ENCODE measurements around the gene ANKK1.

ANKK1 gene

DNA sequence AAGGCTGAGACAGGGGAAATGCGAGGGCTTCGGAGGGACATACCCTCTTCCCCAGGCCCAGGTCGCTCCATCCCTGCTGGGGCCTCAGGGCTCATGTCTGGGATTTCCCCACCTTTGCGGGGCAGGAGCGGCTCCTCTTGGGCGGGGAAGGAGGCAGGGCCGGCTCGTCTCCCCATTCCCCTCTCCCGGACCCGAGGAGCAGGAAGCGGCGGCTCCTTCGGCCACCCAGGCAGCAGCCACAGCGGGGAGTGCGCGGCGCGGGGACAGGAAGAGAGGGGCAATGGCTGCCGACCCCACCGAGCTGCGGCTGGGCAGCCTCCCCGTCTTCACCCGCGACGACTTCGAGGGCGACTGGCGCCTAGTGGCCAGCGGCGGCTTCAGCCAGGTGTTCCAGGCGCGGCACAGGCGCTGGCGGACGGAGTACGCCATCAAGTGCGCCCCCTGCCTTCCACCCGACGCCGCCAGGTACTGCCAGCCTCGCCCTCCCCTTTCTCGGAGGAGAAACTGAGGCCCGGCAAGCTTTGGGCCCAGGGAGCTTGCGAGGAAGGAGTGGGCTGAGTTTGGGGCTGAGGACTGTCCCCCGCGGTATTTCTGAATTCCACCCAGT, at the start of gene ANKK1:
ANKK1 (plus strand) TSS at position 175 of the 607 bp plus-strand sequence; CDS start at position 281, 106 bp downstream.
- DNase-seq, result no peak

DNA sequence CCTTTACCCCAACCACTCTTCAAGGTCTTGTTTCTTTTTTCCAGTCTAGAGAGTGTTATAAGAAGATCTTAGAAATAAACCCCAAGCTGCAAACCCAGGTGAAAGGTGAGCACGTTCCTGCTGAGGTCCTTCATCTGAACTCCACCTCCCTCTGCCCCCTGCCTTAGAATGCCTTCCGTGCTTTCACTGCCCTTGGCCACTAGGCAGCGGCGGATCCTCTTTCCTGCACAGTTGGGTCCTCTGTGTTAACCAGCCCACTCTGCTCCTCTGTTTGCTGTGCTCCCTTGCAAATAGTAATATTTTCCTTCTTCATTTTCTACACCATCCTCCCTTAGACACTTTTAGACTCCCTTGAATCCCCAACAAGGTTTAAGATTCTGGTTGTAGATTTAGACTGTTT, 48.8 kb upstream of the ANKK1 start:
- no peak for DNase-seq

GRCh38 chr11:113339929-113340589, 47.5 kb upstream of the ANKK1 start:
- DNase-seq, result no peak

- DNase-seq, result no peak
Measured at GRCh38 chr11:113341388-113342165, 46.0 kb upstream of the ANKK1 start.

GRCh38 chr11:113345978-113346377, 41.6 kb upstream of the ANKK1 start:
- no peak for DNase-seq

DNA sequence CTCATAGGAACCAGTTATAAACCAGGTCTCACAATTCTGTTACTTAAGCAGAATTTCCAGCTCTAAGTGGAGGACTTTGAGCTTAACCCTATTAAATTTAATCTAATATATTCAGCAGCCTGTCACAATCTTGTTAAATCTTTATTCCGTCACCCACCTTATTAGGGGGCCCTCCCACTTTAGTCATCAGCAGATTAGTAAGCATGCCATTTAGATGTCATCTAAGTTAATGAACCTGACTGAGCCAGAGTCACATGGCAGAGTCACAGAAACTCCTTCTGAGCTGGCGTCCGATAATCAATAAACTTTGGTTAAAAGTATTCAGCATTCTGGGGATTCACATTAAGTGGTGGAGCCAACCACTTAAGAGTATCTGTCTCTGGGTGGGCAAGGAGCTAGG, 38.1 kb upstream of the ANKK1 start:
- no peak for DNase-seq

DNA sequence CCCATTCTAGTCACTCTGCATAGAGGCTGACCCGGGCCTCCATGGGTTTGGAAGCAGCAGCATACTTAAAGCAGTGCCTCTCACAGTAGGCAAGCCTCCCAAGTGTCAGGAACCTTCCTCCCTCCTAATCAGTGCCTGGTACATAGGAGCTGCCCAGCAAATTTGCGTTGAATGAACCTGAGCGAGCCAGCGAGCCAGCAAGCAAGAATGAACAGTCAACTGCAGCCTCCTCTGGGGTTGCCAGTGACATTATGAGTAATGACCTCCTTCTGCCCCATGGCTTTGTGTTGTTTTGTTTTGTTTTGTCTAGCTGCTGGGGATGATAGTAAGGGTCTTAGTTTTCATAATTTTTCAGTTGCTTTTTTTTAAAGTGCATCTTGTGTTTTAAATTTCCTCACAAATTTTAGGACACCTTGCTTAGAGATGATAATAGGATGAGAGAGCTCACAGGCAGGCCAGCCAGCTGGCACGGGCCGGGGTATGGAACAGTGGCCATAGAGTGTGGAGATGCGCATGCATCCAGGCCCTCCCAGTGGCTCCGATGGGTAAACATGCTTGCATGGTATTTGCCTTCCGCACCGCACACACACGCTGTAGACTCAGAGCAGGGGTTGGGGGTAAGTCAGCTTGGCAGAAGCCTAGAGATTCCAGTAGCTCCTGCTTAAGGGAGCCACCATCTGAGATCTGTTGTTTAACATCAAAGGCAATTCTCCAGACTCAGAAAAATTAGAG, 37.1 kb upstream of the ANKK1 start:
- DNase-seq, result no peak

GRCh38 chr11:113351068-113351450, 36.5 kb upstream of the ANKK1 start:
- no peak for DNase-seq

- DNase-seq, result no peak
Measured at GRCh38 chr11:113351480-113351879, 36.1 kb upstream of the ANKK1 start.

DNA sequence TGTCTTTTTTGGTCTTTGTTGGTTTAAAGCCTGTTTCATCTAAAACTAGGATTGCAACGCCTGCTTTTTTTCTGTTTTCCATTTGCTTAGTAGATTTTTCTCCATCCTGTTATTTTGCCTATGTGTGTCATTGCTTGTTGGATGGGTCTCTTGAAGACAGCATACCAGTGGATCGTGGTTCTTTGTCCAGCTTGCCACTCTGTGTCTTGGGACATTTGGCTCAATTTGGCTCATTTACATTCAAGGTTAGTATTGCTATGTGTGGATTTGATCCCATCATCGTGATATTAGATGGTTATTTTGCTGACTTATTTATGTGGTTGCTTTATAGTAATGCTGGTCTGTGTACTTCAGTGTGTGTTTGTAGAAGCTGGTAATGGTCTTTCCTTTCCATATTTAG, 31.4 kb upstream of the ANKK1 start:
- no peak for DNase-seq

- no peak for DNase-seq
Measured at GRCh38 chr11:113363406-113363805, 24.2 kb upstream of the ANKK1 start.

GRCh38 chr11:113363996-113364641, 23.5 kb upstream of the ANKK1 start:
- no peak for DNase-seq

DNA sequence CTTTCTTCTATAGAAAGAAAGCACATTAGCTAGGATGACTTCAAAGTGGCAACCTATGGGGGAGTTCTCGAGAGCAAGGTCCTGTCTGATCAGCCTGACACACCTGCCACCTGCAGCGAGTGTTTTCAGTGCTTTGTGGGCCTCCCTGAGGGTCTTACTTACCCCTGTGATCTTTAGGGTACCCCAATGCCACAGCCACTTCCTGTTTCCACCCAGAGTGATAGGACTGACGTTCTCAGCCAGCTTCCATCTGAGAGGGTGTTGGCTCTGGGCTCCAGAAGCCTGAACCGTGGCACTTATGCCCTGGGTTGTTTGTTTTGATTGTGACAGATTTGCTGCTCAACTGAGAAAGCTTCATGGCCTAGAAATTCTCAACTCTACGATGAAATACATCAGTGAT, 21.7 kb upstream of the ANKK1 start:
- no peak for DNase-seq

DNA sequence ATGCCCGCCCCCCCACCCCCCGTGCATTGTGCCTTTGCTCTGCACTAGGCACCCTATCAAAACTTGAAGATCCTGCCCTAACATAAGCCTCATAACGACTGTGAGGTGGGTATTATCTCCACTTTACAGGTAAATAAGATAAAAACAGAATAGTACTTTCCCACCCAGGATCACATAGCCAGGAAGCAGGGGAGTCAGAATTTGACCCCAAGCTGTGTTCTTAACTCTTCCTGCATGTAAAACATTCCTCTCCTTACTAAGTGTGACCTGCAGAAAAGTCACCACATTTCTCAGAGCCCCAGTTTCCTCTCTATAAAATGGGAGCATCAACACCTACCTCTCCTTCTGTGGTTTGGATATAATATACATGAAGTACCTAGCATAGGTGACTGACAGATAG, 18.2 kb upstream of the ANKK1 start:
- DNase-seq, result no peak

DNA sequence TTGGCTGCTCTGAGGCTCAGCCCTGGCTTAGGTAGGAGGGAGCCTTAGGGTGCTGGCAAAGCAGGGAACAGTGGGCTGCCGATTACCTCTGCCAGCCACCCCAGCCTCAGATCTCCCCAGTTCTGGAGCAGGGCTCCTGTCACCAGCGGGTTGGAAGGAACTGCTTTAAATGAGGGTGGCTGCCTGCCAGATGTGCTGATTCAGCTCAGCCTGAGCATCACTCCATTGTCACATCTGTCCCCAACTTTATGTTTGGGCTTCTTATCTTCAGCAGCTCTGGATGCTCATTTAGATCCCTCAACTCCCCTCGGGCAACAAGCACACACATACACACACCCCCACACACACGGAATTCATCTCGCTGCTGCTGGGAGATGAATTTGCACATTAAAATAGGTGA, 16.9 kb upstream of the ANKK1 start:
- no peak for DNase-seq

DNA sequence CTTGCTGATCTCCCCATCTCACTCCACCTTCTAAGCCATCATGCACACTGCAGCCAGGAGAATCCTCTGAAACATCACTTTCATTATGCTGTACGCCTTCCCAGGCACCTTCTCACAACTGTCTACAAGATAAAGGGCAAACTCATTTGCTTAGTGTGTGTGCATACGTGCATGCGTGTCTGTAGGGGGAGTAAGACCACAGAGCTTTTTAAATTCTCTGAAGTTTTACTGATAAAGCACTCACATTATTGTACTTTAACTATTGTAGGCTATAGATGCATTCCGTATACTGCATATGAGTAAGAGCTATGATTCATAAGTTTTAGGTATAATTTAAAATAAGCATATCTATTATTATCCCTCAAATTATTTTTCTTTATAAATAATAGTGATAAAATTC, 15.3 kb upstream of the ANKK1 start:
- DNase-seq, result no peak

DNA sequence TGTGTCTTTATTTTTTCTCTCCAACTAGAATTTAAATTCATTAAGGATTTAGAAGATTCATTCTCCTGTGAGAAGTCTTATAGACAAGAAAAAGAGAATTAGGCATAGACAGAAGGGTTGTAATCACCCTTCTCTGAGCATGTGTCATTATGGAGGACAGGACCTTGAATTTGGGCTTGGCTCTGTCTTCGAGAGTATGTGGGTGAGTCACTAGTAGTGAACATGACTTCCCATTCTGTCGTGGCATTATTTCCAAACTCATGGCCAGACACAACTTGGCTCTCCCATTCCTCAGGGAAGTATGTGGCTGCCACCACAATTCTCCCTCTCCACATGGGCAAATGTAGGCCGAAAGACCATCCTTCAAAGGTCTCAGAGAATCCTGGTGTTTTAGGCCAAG, 14.3 kb upstream of the ANKK1 start:
- no peak for DNase-seq

DNA sequence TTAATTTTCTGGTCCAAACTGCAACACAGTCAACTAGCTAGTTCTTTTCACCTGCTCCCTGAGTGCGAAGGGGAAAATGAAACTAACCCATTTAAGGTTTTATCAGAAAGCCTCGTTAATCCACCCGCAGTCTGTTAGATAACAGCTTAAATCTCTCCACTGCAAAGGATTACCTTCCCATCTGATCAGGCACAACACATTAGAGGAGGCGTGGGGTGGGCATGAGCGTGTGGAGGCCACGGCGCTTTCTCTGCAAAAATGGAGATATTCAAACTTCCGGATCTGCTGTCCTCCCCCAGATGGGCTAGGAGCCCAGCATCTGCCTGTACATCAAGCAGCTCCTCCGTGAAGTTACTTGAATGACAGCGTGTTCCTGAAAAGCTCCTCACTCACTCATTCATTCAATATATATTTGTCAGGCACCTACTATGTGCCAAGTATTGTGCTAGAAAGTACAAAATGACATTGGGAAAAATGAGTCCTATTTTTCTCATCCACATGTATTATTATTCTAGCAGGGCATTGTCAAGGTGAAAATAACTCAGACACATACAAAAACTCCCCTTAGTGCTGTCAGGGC, 13.5 kb upstream of the ANKK1 start:
- no peak for DNase-seq

DNA sequence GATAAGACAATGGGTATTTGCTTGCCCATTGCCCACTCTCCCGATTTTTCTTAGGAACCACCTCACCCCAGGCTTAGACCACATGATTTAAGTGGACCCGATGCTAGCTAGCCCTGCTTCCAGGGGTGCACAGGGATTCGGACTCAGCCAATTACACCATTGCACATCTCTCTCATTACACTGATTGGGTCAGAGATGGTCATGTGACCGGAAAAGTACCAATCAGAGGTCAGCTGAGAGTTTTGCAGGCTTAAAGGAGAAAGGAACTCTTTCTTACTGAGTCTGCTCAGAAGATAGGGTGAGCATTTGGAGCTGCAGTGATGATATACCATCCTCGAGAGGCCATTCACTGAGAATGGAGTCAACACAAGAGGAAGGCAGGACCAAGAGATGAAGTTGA, 12.2 kb upstream of the ANKK1 start:
- no peak for DNase-seq

DNA sequence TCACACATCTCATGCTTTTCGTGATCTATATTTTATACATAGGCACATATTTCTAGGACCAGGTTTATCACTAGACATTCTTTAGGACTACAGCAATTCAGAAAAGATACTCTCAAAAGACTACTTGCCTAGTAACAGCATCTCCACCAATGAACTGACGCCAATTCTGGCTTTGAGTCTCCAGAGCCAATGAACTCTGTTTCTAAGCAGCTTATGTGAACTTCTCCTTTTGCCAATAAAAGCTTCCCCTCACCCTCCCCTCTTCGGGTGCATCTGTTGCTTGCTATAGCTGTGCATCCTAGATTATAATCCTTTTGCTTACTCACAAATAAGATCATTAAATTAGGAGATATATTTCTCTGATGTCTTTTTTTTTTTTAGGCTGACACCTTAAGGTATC, 11.4 kb upstream of the ANKK1 start:
- no peak for DNase-seq

- DNase-seq, result no peak
Measured at GRCh38 chr11:113377681-113378412, 9.7 kb upstream of the ANKK1 start.

- no peak for DNase-seq
Measured at GRCh38 chr11:113378692-113379091, 8.9 kb upstream of the ANKK1 start.

Data from stimulated activated CD4-positive, alpha-beta T cell treated with anti-CD3 and anti-CD28 coated beads, Interleukin-2, amount 100 ng/mL, for 48 hours (primary cell).